ENCODE data around the gene IP6K1.
"Not testable (repeated sequence)": the region's sequence is repeated elsewhere in the genome, so short reads cannot be mapped to it uniquely, and the experiment has no call there.

IP6K1 gene

GRCh38 chr3:49786357-49787181, at the start of gene IP6K1:
TSS of gene IP6K1 (minus strand) at chr3:49786542. CDS start at chr3:49748040, 38,502 bp downstream.
- DNase-seq (ENCODE audit: low read depth in 2 of 2), result peak; percentile 100

DNA sequence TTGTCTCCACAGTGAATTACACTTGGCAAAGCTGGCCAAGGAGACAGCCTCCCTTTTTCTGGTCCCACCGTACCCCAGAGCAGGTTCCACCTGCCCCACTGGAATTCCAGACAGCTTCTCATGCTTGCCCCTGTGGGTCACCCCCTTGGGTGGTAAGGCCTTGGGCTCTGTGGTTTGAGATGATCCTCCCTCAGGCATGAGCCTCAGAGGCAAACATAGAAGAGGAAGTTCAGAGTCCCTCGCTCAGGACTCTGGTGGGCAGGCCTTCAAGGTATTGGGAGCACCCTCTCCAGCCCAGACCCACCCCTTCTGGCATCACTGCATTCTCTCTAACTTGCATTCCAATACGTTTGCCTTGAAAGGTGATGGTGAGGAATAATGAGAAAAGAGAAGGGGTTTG, 45.0 kb upstream of the IP6K1 start:
- no peak for DNase-seq (ENCODE audit: low read depth in 2 of 2)

DNA sequence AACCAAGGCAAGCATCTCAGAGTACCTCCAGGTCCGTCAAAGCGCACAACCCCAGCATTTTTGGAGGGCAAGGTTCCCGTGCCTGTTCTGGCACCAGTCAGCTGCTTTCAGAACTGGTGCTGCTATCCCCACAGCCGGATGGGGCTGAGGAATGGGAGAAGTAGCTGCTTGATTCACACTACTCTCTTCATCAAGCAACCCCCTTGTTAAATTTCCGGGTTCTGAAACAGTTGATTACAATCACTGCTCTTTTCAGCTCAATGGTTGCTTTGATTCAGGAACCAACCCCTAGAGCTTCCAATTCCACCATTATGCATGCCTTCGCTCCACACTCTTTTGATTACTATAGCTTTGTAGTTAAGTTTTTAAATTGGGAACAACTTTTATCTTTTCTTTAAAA, 39.7 kb upstream of the IP6K1 start:
- no peak for DNase-seq (ENCODE audit: low read depth in 2 of 2)

- DNase-seq (ENCODE audit: low read depth in 2 of 2), result not testable (repeated sequence)
These were observed 36.8 kb upstream of the IP6K1 start for GRCh38 chr3:49823131-49823530.

DNA sequence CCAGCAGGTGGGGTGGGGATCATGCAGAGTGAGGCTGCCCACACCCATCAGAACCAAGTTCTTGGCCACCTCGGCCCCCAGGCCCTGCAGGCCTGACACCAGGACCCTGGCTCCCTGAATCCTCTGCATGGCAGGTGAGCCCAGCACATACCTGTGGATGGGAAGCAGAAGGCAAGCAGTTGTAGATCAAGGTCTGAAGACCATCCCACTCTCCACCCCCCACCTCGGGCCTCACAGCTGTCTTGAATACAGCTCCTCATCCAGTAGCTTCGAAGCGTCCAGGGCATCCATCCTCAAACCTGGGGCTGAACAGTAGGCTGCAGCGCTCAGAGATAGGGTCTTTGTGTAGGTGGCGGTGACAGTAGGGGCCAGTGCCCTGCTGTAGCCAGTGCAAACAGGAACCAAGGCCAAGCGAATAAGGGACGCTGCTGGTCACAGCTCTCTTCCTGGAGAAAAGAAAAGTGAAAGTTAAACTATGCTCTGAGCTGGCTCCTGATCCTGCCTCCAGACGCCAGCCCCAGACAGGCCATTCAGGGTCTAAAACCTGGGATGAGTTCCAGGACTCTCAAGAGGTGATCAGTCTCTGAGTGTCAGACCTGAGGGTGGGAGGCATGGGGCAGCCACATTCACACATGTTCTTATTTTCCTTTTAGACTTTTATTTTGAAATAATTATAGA, 27.3 kb upstream of the IP6K1 start, which contains the start of gene UBA7:
Gene UBA7 (minus strand): TSS at position 457 of the 678 bp plus-strand sequence. CDS start 166 bp downstream, at position 291.
- DNase-seq (ENCODE audit: low read depth in 2 of 2), result peak in 1 of 2 donors; percentile 16

GRCh38 chr3:49812916-49813496, 26.7 kb upstream of the IP6K1 start:
- no peak for DNase-seq (ENCODE audit: low read depth in 2 of 2)

DNA sequence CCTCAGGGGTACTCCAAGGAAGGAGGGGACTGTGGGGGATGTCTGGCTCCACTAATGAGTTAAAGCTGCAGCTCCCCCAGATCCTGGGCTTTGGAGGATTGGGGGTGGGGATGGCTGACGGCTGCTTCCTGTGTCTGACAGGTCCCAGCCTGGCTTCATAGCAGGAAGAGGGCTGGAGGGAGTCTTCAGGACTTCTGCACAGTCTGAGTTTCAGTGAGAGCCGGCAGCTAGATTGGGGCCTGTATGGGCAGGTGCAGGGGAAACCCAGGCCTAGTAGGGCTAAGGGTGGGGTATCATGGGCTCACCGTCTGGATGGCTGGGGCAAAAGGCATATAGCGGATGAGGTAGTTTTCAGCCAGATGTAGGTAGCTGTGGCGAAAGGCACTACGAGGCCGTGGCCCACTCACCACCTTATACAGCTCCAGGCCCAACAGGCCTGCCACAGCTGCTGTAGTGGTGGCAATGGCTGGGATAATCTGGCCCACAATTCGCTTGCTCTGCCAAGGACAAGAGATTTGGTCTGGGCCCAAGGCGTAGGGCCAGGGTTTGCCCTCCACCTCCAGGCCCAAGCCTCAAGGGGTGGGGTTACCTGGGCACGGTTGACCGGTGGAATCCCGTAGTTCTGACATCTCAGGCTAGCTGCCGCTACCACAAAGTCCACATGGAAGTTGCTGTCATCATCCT, 21.2 kb upstream of the IP6K1 start:
- DNase-seq (ENCODE audit: low read depth in 2 of 2), result no peak

GRCh38 chr3:49806850-49807249, 20.5 kb upstream of the IP6K1 start:
- no peak for DNase-seq (ENCODE audit: low read depth in 2 of 2)

- DNase-seq (ENCODE audit: low read depth in 2 of 2), result no peak
These were observed 19.8 kb upstream of the IP6K1 start for GRCh38 chr3:49805897-49806701.

DNA sequence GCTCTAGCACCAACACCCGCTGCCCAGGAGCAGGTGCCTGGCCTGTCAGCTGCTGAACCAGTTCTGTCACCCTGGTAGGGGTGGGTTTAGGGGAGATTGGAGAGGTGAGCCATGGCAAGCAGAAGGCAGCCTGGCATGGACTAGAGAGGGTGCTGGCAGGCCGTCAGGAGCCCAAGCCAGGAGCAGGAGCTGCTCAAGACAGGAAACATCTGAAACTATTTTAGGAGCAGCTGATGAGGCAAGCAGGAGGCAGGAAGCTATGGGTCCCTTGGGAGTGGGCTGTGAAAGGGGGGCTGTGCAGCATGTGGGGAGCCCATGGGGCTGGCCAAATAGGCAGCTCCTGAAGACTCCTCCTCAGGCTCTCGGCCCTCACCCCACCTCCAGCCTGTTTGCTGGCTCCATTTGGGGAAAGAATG, 19.0 kb upstream of the IP6K1 start:
- DNase-seq (ENCODE audit: low read depth in 2 of 2), result no peak

DNA sequence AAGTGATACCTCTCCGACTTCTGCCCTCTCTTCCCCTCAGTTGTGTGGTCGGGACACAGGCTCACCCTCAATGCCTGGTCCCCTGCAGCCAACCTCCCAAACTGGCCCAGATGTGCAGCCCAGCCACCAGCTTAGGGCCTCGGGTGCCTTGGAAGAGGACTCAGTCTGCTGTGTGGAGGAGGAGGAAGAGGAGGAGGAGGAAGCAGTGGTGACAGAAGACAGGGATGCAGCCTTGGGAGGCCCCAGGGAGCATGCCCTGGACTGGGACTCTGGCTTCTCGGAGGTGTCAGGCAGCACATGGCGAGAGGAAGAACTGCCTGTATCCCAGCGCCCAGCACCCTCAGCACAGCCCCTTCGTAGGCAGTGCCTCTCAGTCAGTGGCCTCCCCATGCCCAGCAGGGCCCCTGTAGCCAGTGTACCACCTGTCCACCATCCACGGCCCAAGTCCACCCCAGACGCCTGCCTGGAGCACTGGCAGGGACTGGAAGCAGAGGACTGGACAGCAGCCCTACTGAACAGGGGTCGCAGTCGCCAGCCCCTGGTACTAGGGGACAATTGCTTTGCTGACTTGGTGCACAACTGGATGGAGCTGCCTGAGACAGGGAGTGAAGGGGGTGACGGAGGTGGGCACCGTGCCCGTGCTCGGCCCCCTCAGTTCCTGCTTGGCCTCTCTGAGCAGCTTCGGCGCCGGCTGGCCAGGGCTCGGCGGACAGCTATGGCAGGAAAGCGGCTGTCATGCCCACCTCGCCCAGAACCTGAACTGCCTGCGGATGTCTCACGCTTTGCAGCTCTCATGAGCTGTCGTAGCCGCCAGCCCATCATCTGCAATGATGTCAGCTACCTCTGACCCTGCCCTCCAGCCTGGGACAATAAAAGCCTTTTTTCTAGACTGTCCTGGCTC, 18.0 kb upstream of the IP6K1 start:
- DNase-seq (ENCODE audit: low read depth in 2 of 2), result no peak

- DNase-seq (ENCODE audit: low read depth in 2 of 2), result peak in 1 of 2 donors; percentile 12
These were observed 17.3 kb upstream of the IP6K1 start for GRCh38 chr3:49803465-49804140.

DNA sequence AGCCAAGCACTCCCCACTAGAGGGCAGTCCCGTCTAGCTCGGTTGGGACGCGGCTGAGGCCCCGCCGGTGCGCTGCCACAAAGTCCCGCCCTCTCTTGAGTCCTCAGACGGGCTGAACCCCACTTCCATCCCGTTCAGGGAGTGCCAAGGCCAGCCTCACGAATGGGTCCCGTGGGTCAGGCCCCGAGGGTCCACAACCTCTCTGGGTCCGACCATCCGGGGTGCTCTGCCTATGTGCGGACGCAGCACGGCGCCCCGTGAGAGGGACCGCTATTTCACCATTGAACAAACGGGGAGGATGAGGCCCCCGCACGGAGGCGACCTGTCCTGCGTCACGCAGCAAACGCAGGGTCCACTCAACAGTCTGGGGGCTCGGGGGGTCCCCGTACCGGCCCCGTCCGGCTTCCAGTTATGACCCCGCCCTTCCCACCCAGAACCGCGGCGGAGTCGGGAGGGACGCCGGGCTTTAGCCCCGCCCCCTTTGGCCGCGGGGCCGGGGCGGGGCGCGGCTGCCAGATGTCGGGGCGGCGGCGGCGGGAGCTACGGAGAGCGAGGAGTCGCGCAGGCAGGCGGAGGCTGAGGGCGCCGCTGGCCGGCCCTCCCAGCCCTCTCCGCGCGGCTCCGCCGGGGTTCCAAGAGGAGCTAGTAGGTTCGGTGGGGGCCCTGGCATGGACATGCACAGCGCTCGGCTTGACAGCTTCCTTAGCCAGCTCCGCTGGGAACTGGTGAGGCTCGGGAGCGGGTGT, 16.6 kb upstream of the IP6K1 start, which contains the start of gene INKA1:
Gene INKA1 (plus strand): TSS at position 543 of the 746 bp plus-strand sequence. CDS start 132 bp downstream, at position 675.
- DNase-seq (ENCODE audit: low read depth in 2 of 2), result peak; percentile 73 to 87

DNA sequence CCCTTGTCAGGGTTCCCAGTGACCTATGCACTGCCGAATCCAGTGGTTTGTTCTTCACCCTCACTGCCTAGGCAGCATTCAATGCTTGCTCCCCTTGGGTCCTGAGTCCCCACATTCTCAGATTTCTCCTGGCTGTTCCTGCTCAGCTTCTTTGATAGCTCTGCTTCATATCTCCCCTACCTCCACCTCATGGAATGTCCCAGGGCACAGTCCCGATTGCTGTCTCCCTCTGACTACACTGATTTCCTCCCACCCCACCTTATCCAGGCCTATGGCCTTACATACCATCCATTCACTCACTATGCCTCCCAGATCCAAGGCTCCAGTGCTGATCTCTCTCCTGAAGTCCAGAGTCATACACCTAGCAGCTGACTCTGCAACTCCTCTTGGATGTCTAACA, 14.8 kb upstream of the IP6K1 start:
- no peak for DNase-seq (ENCODE audit: low read depth in 2 of 2)

DNA sequence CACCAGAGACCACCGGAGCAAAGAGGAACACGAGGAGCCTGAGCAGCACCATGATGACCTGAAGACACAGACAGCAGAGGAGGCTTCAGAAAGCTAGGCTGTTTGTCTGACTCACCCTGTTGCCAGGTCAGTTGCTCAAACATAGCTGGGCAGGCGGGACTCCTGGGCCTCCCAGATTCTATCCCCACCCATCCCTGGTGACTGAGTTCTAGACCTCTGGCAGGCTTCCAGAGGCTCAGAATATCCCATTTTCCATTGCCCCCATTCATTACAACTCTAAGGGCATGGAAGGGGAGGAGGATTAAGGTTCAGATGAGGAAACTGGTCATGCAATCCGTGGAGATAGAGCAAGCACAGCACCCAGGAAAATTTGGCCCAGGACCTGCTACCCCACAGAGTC, 13.4 kb upstream of the IP6K1 start, which contains the start of gene CDHR4:
Gene CDHR4 (minus strand): TSS at position 113 of the 400 bp plus-strand sequence. CDS start 61 bp downstream, at position 52.
- no peak for DNase-seq (ENCODE audit: low read depth in 2 of 2)

GRCh38 chr3:49799105-49799504, 12.8 kb upstream of the IP6K1 start:
- no peak for DNase-seq (ENCODE audit: low read depth in 2 of 2)

DNA sequence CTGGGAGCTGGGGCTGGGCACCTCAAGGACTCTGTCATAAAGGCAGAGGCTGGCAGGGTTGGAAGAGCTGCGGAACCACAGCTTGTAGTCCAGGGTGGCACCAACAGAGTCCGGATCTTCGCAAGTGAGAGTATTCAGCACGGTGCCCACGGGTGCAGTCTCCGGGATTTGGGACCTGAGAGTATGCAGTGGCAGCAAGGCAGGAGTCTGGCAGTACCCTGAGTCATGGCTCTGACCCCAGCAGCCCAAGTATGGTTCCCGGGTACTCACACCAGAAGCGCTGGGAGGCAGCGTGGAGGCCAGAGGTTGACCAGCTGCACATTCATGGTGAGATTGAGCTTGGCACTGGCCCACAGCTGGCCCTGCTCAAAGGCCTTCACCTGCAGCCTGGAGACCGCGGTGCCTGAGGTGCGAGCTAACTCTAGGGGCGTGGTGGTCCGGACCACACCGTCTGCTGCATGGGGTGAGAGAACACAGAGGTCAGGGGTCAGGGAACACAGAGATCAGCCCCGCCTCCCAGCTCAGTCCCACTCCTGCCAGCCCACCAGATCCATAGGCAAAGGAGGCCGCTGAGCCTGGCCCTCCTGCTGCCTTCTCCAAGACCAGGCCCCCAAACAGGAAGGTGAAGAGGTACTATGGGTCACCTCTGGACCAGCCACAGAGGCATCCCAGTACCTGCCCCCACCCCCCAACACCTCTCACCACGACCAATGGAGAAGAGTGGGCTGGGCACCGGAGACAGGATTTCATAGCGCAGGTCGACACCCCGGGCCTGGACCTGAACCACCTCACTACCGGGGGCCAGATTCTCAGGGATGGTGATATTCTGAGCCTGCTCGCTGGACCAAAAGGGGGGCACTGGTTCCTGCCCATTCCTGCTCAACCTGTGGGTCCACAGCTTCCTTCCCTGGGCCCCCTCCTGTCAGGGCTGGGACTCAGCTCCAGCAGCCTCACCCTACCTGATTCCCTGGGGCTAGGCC, 8.9 kb upstream of the IP6K1 start:
- DNase-seq (ENCODE audit: low read depth in 2 of 2), result no peak
